ENCODE results near the gene MTFMT.
A peak's percentile ranks its signal among the peaks of the same experiment; 100 is the strongest.
"Not testable (repeated sequence)": the region's sequence is repeated elsewhere in the genome, so short reads cannot be mapped to it uniquely, and the experiment has no call there.

MTFMT gene

GRCh38 chr15:65028921-65029735, at the start of gene MTFMT:
MTFMT (minus strand) TSS chr15:65029639; CDS start chr15:65029613, 26 bp downstream.
- peak; percentile 61 for DNase-seq

- DNase-seq = no peak
Observed at GRCh38 chr15:65077981-65078352, 48.5 kb upstream of the MTFMT start.

- no peak for DNase-seq
Observed at GRCh38 chr15:65077291-65077980, 48.0 kb upstream of the MTFMT start.

GRCh38 chr15:65076486-65077290, 47.2 kb upstream of the MTFMT start, which contains the start of gene KBTBD13:
KBTBD13 (plus strand) TSS chr15:65076746; CDS start chr15:65076816, 70 bp downstream.
- no peak for DNase-seq

GRCh38 chr15:65075607-65076395, 46.4 kb upstream of the MTFMT start:
- not testable (repeated sequence) for DNase-seq

- not testable (repeated sequence) for DNase-seq
Observed at GRCh38 chr15:65074946-65075345, 45.5 kb upstream of the MTFMT start.

GRCh38 chr15:65072617-65073016, 43.2 kb upstream of the MTFMT start:
- no peak for DNase-seq

GRCh38 chr15:65072027-65072426, 42.6 kb upstream of the MTFMT start:
- DNase-seq = no peak

GRCh38 chr15:65071381-65071811, 42.0 kb upstream of the MTFMT start:
- no peak for DNase-seq

- no peak for DNase-seq
Observed at GRCh38 chr15:65069779-65070546, 40.5 kb upstream of the MTFMT start.

- no peak for DNase-seq
Observed at GRCh38 chr15:65069179-65069578, 39.7 kb upstream of the MTFMT start.

- no peak for DNase-seq
Observed at GRCh38 chr15:65068403-65068788, 39.0 kb upstream of the MTFMT start.

GRCh38 chr15:65067645-65068402, 38.4 kb upstream of the MTFMT start, which contains the start of gene RASL12:
RASL12 (minus strand) TSS chr15:65067991; CDS start chr15:65067835, 156 bp downstream.
- DNase-seq = no peak

- no peak for DNase-seq
Observed at GRCh38 chr15:65067317-65067644, 37.8 kb upstream of the MTFMT start.

GRCh38 chr15:65066635-65067316, 37.3 kb upstream of the MTFMT start:
- no peak for DNase-seq

GRCh38 chr15:65066001-65066634, 36.7 kb upstream of the MTFMT start:
- no peak for DNase-seq

GRCh38 chr15:65062726-65063125, 33.3 kb upstream of the MTFMT start:
- DNase-seq = no peak

- DNase-seq = no peak
Observed at GRCh38 chr15:65062061-65062460, 32.6 kb upstream of the MTFMT start.

- DNase-seq = no peak
Observed at GRCh38 chr15:65060641-65061397, 31.4 kb upstream of the MTFMT start.

Measured in NCI-H2227 treated with DMSO at 0.1 percent for 48 hours (cell line).